NCI-H2196 (cell line): ENCODE results near the gene ITGA2B.
A peak's percentile ranks its signal among the peaks of the same experiment; 100 is the strongest.
"Not testable (repeated sequence)": the region's sequence is repeated elsewhere in the genome, so short reads cannot be mapped to it uniquely, and the experiment has no call there.

Experiments used
- DNase-seq: peaks from one replicate; lab custom pipeline; 2025; ENCODE audit not compliant: unreplicated experiment; lab: John Stamatoyannopoulos, UW

ITGA2B gene

GRCh38 chr17:44352828-44353671 is 36.4 kb downstream of the ITGA2B start:
- no peak for DNase-seq

- DNase-seq: no peak
Observed at GRCh38 chr17:44351961-44352827, 37.3 kb downstream of the ITGA2B start.

GRCh38 chr17:44351464-44351863 is 38.0 kb downstream of the ITGA2B start:
- no peak for DNase-seq

DNA sequence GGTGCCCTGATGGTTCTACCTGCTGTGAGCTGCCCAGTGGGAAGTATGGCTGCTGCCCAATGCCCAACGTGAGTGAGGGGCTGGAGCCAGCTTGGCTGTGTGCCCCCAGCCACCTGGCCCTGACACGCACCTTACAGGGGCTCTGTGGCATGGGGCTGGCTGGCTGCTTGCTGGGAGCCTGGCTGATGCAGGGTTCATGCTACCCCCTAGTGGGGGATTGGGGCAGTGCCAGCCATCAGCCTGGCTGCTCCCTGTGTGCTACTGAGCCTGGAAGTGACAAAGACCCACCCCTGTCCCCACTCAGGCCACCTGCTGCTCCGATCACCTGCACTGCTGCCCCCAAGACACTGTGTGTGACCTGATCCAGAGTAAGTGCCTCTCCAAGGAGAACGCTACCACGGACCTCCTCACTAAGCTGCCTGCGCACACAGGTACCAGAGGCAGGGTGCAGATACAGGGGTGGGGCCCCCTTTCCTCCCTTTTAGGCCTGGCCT is 38.7 kb downstream of the ITGA2B start:
- peak; percentile 56 for DNase-seq

DNA sequence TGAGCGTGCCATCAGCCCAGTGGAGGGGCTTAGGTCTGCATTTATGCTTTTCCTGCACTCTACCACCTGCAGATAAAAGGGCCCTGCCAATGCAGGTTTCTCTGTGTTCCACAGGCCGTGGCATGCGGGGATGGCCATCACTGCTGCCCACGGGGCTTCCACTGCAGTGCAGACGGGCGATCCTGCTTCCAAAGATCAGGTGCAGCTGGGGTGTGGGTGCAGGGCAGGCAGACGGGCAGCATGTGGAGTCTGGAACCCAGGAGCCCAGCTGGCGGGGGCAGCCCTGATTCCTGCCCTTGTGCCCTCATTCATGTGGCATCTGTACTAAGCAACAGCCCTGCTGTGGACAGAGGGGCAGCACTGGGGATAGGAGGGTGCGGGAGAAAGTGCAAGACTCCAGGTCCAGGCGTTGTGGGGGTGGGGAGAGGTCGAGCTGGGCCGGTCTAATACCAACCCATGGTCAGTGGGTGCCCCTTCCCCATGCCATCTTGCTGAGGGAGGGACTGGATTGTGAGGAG is 39.8 kb downstream of the ITGA2B start:
- no peak for DNase-seq

- no peak for DNase-seq
Observed at GRCh38 chr17:44348988-44349364, 40.5 kb downstream of the ITGA2B start.

DNA sequence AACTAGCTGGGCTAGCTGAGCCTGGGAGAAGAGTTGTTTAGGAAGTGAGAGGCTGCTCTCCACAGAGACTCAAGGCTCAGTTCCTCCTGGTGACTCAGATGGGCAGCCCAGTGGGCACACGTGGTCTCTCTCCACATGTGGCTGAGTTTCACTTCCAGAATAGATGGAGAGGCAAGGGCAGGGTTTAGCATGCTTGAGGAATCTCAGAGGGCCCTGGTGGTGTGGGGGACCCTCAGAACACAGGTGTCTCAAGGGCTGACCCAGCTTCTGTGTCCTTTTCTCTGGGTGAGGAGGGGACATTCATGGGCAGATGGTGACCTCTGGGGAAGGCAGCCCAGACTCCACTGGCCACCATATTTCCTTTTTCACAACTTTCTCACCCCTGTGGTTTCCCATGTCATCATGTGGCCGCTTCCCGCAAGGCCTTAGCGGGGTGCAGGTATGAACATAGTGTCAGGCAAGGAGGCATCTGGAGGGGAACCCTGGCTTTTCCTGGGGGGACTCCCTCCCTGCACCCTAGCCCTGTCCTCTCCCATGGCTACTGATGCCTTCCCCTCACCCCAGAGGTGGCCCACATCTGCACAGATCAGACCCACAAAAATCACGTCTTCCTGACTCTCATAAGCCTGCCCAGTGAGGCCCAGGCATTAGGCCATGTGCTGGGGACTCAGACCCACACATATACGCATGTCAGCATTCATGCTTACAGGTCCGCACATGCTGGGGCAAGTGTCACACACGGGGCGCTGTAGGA is 41.0 kb downstream of the ITGA2B start:
- DNase-seq: no peak

DNA sequence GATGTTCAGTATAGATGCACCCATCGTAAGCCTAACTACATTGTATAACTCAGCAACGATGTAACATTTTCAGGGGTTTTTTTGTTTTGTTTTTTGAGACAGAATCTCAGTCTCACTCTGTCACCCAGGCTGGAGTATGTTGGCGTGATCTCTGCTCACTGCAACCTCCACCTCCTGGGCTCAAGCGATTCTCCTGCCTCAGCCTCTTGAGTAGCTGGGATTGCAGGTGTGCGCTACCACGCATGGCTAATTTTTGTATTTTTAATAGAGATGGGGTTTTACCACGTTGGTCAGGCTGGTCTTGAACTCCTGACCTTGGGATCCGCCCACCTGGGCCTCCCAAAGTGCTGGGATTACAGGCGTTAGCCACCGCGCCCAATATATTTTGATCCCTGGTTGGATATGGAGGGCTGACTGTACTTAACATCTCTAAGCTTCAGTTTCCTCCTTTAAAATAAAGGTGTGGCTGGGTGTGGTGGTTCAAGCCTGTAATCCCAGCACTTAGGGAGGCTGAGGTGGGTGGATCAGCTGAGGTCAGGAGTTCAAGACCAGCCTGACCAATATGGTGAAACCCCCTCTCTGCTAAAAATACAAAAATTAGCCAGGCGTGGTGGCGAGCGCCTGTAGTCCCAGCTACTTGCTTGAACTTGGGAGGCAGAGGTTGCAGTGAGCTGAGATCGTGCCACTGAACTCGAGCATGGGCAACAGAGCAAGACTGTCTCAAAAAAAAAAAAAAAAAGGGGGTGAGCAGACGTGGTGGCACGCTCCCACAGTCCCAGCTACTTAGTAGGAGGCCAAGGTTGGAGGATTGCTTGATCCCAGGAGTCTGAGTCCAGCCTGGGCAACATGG is 42.0 kb downstream of the ITGA2B start:
- DNase-seq: not testable (repeated sequence)

DNA sequence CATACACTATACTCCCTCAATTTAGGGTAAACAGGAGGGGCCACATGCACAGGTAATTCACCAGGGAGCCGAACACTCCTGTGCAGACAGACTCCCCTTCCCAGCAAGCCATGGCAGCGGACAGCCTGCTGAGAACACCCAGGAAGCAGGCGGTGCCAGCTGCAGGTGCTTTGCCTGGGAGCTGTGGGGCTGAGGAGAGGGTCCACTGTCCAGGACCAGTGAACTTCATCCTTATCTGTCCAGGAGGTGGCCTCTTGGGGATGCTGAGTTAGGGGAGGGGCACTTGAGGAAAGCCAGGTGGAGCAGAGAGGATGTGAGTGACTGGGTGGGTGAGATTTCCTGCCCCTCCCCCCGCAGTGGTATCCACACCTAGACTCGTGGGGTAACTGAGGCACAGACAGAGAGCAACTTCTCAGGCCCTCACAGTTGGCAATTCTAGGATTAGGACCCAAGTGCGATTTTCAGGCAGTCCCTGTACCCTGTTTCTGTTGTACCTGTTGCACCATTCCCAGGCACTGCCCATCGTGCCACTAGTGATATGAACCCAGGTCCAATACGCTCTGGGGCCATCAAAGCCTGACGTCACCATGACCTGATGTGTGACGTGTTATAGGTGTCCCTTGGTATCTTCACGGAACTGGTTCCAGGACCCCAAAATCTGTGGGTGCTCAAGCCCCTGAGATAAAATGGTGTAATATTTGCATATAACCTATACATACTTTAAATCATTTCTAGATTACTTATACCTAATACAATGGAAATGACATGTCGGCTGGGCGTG is 43.2 kb downstream of the ITGA2B start:
- no peak for DNase-seq

DNA sequence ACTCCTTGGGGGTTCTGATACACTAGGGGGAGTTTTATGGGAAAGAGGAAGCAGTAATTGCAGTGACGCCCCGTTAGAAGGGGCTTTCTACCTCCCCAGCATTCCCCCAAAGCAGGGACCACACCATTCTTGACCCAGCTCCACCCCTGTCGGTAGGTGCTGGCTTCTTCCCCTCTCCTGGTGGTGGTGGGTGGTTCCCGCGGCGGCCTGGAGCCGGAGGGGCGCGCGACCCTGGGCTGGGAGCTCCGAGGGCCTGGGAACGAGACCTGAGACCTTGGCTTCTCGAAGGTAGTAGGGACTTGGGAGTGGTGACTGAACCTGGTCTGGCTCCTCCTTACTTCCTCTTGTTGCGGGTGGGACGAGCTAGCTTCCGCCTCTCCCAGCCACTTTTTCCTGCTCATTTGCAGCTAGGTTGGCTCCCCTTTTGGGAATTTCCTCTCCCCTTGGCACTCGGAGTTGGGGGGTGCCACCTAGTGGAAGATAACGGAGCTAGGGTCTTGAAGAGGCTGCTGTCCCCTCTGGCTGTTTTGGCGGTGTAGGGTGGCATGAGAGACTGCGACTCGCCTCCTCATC is 43.9 kb downstream of the ITGA2B start:
- peak; percentile 18 for DNase-seq

- DNase-seq: peak; percentile 98
Observed at GRCh38 chr17:44344939-44345453, 44.5 kb downstream of the ITGA2B start, which contains the start of gene GRN. GRN (plus strand) TSS chr17:44345302; CDS start chr17:44349165, 3,863 bp downstream.

- DNase-seq: no peak
Observed at GRCh38 chr17:44343510-44344209, 45.8 kb downstream of the ITGA2B start.

DNA sequence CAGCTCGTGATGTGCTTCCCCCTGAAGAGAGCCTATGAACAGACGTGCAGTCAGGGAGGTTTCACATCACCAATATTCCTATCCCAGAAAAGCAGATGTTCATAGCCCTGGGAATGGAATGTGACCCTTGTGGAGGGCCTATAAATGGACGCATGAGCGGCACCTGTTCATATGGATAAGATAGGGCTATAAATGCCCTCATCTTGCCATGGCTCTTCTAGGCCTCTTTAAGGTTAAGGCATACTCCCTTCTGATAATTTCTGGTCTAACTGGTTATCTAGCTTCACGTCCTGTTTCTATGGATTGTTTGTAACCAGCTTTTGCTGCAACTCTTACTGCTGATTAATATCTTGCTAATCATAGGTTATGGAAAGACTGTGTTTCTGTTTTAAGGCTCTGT is 48.9 kb downstream of the ITGA2B start:
- DNase-seq: not testable (repeated sequence)

- no peak for DNase-seq
Observed at GRCh38 chr17:44338702-44339101, 50.7 kb downstream of the ITGA2B start.

DNA sequence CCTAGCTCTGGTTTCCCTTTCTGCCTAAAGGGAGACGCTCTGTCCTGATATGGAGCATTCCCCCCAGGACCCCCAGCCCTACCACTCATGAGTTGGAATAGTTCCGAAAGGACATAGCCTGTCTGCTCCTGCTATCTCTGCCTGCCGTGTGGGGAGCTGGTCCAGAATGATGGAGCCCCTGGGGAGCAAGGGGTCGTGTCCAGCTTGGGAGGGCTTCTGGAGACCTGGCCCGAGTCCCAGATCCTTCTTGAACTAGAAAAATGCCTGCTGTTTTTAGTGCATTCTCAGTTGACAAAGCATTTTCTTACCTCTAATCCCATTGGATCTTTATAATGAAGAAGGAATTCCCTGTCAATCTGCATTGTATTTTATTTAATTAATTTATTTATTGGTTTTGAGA is 53.5 kb downstream of the ITGA2B start:
- no peak for DNase-seq

GRCh38 chr17:44335564-44335963 is 53.9 kb downstream of the ITGA2B start:
- no peak for DNase-seq

- DNase-seq: no peak
Observed at GRCh38 chr17:44334727-44335126, 54.7 kb downstream of the ITGA2B start.

DNA sequence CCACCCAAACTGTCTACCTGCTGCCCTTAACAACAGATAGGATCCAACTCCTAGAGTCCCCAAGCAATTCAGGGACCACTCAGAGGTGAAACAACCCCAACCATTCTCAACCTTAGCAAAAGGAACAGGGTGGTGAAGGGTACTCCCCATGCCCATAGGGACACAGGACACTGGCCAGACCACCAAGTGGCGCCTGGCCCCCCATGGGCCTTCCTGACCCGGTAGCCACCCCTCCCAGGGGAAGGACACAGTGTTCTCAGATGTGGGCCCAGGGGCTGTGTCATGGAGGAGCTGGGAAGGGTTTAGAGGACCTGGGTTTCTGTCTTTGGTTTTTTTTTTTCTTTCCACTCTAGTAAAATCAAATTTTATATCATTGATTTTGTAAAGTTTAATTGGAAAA is 55.1 kb downstream of the ITGA2B start:
- no peak for DNase-seq
